GM12892 (cell line): ENCODE results near the gene ARMH4.

ENCODE experiments used
- DNase-seq: peaks from one replicate; pipeline ENCODE4 v3.0.0; 2011; ENCODE audit not compliant: insufficient read length
- FAIRE-seq: peaks from 2 replicates; lab custom pipeline; 2011; peaks lifted over from hg19 to GRCh38; lab: Jason Lieb, UNC
- POLR2A ChIP-seq: IDR thresholded peaks from 2 replicates; pipeline ENCODE4 v1.6.1; 2011; ENCODE audit warnings: low read depth, low read length, control low read depth
- POLR2AphosphoS5 ChIP-seq: IDR thresholded peaks from 2 replicates; pipeline ENCODE4 v1.6.1; 2011; ENCODE audit warnings: low read depth, low read length, control low read depth
- TAF1 ChIP-seq: IDR thresholded peaks from 2 replicates; pipeline ENCODE4 v1.6.1; 2011; ENCODE audit warnings: low read depth, mild to moderate bottlenecking, control low read depth, low read length, borderline replicate concordance

Gene ARMH4

GRCh38 chr14:57961786-57962060, 190.3 kb downstream of the ARMH4 start:
- FAIRE-seq (no peak), DNase-seq (no peak)
- no peak for TF ChIP-seq TAF1
- TF ChIP-seq POLR2A = no peak
- no peak for TF ChIP-seq POLR2AphosphoS5

DNA sequence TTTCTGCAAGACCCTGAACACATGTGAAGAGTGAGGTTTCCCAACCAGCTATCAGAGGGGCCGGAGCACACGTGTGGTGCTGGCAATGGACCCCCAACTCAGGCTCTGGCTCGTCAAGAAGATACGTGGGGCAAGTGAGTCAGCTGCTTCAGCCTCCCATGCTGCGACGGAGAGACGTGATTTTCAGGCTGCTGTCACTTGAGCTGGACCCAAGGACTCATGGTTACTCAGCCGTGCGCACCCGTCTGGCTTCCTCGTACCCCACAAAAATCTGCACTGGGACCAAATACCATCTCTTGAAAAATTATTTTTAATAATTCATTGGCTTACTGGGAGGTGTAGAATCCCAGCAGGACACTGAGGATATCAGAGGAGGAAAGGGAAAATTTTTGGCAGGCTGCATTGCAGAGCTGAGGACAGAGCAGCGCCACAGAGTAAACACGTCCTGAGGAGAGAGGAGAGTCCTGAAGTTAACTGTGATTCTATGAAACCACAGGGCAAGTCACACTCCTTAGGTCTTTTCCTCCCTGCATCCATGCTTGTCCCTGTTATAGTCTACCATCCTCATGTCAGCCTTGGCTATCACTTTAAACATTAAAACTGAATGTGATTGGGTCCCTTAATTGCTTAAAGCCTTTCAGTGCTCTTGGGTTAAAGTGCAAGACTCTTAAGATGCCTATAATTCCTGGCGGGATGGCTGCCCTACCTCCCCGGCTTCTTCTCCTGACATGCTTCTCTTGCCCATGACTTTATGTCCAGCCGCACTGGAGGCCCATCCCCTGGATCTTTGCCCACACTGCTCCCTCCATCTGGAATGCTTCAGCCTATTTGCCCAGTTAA, 190.8 kb downstream of the ARMH4 start:
- DNase-seq (no peak), FAIRE-seq (no peak)
- TF ChIP-seq TAF1 (no peak), POLR2AphosphoS5 (no peak), POLR2A (no peak)

DNA sequence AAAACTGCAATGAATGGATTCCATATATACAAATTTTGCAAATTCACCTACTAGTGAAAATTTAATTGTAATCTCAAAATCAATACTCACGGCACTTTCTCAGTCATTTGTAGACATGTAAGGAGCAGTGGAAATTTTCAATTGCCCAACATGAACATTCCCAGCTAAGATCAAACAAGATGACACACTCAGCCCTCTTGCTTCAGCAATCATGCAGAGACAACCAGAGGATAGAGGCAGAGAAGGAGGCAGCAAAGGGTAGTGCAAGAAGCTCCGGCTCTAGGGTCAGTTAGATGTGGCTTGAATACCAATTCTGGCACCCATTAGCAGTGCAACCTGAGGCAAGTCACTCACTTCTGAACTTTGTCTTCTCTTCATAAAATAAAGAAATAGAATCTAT, 194.6 kb downstream of the ARMH4 start:
- DNase-seq = no peak
- TF ChIP-seq TAF1 (no peak), POLR2AphosphoS5 (no peak), POLR2A (no peak)
- FAIRE-seq = no peak
